SKM-1 treated with dmso at 0.1 percent for 144 hours (cell line): ENCODE results near the gene AMBN.

ENCODE experiments used
- DNase-seq: peaks from one replicate; lab custom pipeline; 2025; ENCODE audit not compliant: unreplicated experiment; lab: John Stamatoyannopoulos, UW

Gene AMBN, protein sequence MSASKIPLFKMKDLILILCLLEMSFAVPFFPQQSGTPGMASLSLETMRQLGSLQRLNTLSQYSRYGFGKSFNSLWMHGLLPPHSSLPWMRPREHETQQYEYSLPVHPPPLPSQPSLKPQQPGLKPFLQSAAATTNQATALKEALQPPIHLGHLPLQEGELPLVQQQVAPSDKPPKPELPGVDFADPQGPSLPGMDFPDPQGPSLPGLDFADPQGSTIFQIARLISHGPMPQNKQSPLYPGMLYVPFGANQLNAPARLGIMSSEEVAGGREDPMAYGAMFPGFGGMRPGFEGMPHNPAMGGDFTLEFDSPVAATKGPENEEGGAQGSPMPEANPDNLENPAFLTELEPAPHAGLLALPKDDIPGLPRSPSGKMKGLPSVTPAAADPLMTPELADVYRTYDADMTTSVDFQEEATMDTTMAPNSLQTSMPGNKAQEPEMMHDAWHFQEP

DNA sequence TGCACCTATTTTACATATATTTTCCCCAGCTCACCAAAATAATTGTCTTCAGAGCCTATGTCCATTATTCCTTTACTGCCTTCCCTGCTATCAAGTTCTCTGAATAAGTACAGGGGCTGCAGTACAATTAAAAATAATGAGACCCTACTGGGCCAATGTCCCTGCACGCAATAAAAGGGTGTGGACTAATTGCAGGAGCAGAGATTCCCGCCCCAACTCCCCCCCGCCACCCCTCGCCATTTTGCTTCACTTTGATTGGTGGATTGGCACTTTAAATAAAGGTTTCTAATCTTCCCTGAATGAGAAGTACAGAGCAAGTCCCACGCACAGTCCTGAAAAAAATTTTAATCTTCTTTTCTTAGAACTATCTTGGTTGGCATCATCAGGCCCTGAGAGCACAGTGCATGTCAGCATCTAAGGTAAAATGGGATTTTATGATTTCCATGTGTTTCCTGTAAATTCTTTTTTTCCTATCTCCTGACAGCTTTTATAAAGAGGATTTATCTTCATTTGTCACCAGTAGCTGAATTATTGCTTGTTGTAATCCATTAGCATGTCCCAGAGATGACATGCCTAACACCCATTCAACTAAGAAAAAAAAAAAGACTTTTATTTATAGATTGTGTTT is at the start of gene AMBN:
TSS of gene AMBN (plus strand) at position 302 of the 628 bp plus-strand sequence. CDS start at position 405, 103 bp downstream.
- DNase-seq = no peak

DNA sequence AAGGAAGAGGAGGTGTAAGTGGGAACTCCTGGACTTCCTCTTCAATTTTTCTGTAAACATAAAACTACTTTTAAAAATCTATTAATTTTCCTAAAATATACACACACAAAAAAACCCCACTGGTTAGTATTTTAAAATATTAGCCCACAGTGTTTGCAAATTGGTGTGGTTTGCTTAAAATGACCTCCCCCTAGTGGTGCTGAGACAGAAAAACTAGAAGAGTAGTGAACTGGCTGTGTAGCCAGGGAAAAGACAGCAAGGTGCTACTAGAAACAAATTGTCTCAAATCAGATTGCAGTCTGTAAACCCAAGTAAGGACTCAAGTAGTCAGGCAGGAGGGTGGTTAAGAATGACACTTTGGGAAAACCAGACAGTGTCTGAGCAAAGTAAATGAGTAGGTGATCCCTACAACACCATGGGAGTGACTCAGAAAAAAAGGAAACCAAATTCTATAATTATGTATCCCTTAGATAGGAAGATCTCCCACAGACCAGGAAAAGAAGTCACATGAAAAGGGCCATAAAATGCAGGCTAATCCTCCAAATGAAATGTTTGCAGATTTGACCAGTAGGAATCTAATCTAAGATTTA is 47.7 kb upstream of the AMBN start:
- DNase-seq = peak; percentile 49

DNA sequence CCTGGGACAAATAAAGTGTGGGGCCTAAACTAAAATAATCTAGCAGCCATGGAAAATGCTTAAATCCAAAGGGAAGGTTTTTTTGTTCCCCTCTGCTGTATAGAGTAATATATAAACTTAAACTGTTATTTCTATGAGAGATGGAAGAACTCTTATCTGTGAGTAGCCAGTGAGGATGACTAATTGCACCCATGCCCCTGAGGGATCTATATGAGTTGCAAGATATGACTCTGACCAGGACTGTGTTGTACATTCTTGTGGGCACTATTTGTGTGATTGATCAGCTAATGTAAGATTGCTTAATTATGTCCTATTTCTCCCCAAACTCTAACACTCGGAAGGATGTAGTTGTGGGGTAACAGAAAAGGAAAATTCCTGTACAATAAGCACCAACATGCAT is 35.2 kb upstream of the AMBN start:
- no peak for DNase-seq

DNA sequence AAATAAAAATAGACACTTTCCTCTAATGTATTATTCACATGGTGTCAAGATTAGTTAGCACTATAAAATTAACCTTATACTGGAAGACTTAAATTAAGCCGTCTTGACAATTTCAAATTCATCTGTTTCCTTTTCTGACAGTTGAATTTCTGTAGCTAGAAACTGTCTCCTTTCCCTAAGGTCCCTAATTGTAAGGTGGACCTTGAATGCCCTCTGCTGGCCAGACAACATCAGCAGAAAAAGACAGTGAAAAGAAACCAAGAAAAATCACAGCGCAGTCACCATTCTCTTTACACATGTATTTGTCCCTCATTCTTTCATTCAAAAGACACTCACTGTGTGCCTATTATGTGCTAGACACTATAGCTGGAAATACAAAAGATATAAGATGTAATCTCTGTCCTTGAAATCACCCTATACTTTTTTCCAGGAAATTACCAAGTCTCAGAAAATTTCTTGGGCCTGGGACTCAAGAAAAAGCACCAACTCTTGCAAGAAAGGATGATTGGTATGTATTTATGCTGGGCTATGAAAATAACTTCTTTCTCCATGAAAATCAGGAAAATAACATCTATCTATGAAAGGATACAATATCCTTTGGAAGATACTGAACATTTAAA is 32.7 kb upstream of the AMBN start:
- peak; percentile 50 for DNase-seq

DNA sequence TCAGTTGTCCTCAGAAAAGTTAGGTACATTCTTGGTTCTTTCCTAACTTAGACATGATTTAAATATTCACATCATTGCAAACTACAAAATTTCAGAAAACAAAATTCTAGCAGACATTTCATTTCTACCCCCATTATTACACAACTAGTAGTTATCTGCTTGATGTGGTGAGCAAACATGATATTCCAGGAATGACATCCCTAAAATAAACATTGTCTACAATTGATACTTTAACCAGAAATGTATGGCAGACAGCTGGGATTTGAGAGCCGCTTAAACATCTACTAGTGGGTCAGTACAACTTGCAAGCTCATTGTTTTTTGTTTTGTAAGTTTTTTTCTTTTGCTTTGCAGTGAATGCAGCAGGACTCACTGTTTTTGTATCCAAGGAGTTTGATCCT is 32.1 kb upstream of the AMBN start:
- no peak for DNase-seq

DNA sequence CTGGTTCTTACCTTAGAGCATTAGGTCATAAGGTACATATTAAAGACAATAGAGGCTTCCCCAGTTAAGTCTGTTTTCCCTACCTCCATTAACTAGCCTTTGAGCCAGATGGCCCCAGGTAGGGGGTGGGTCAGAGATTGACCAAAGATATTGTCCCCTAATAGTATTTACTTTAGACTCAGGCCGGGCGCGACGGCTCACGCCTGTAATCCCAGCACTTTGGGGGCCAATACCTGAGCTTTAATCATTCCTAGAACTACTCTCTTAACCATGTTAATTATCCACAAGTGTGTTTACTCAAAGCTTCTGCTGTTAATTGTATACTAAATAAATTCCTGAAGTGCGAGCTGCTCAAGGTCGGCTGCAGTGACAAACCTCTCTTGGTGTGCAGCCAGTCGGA is 28.0 kb upstream of the AMBN start:
- DNase-seq = no peak

DNA sequence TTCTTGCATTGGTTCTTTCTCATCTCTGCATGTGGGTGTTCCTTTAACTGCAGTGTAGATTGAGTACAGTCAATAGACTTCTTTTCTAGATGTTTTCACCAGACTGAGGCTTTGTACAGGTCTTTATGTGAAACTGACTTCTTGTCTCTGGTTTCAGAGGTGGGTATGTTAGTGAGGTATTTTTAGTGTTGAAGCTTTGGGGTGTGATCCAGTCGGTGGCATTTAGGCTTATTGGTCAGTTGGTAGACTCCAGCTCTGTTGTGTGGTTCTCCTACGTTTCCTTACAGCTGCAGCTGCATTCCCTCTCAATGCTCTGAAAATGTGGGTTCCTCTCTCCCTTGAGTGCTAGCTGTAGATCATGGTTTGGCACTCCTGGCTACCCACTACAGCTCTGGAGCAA is 21.3 kb upstream of the AMBN start:
- no peak for DNase-seq

DNA sequence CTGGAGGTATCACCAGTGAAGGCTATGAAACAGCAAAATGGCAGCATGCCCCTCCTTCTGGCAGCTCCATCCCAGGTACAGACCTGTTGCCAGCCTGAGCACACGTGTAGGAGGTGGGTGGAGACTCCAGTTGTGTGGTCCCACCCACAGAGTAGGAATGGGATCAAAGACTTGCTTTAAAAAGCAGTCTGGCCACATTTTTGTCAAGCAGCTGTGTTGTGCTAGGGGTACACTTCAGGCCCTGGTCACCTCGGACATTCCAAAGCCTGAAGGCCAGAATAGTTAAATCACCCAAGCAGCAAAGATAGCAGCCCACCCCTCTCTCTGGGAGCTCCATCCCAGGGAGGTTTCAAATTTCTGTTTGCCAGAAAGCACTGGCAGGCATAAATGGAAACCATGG is 20.3 kb upstream of the AMBN start:
- DNase-seq = no peak

DNA sequence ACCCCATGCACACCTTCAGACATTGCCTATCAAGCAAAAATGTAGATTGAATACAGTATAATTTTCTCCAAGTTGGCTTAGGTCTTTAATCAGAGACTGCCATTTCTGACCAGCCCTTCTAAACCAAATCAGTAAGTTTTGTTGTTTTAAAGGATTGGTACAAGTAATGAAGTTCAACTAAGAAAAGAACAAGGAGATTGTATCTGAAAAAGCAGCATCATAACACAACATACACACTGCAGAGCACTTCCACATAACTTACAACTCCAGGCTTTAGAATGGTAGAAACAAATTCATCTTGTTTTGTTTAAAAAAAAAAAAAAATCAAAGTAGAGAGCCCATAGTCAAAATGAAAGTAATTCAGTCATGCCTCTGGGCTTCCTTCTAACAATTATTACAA is 16.1 kb upstream of the AMBN start:
- DNase-seq = no peak

DNA sequence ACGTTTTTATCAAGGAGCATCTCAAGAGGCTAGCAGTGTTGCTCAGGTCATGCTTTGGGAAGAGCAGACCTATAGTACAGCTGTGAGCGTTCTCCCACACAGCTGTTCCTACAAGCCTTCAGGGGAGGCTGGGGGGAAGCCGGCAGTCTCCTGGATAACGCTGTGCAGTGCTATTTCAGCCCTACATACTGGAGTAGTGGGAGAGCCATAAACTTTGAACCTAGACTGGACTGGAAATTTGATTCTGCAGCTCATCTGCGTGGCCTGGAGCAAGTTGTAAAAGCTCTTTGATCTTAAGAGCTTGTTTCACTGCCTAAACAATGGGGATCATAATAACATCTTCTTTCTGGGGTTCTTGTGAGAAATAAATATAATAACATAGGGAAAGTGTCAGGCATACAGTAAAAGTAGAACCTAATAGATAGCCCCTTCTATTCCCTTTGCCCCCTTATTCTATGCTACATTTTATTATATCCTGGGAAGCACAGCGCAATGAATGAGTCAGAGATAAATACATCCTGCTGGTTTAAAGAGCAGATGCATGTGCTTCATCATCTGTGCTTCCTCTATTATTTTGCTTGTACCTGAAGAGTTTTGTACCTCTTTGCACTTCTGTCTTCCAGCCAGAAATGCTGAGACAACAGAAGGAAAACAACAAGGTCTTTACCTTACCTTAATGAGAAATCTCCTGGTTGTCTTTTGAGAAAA is 14.7 kb upstream of the AMBN start:
- DNase-seq = no peak

DNA sequence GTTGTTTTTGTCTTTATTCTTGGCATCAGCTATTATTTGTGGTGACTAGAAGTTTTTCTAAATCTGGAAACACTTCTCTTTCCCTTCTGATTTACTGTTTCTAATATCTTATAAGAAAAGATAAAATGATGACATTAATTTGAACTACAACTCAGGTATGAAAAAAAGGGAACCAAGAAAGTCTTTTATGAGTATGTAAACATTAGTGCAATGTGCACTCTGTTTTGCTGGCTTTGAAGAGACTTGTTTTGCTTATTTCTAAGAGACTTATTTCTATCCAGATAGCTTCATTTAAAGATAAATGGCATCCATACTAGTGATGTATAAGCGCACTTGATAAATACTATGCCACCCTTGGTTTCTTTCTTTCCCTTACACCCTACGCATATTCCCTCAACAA is 10.1 kb upstream of the AMBN start:
- no peak for DNase-seq

DNA sequence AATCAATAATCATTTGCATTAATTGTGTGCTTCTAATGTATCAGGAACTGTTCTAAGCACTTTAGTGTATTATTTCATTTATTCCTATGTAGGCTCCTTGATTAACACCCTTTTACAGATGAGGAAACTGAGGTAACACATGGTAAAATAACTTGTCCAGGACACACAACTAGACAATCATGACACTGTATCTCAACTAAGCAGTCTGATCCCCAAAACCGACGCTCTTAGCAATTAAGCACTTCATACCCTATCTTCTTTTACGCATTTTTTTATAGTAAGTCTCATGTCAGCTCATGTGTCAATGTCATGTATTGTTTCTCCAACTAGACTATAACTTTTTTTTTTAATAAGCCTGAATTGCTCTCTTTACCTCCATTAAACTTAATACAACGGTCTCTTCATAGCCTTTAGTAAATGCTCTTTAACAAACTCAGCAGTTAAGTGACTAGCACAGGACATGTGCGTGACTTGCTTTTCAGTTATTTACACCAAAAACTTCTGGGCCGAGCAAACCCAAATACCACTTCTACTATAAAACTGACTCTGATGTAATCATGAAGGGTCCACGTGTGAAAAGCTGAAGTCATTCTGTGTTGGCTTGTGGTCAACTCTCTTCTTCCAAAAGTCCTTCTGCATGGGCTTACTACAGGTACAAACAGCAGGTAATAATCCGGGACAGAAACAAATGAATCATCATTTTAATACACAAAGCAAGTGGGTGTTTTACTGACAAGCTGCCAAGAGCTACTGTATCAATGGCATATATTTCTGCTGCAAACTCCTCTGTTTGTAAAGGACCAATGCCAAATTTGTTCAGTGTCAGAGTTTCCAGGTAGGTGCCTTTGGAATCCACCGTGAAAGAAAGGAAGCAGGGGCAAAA is 7.9 kb upstream of the AMBN start:
- no peak for DNase-seq

DNA sequence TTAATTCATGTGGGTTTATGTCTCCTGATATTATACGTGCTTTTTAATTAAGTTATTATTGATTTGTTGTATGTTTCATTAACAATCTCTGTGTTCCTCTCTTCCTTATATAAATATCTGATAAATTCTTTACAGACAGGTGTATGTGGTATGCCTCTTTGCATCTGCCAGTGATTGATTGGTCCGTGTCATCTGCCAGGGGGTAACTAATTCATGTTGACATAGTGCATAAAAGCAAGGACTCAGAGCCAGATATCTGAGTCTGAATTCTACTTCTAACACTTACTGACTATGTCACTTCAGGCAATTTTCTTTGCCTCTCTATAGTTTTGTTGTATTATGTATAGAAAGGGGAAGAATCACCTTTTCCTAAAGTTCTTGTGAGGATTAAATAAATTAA is 5.2 kb upstream of the AMBN start:
- no peak for DNase-seq

DNA sequence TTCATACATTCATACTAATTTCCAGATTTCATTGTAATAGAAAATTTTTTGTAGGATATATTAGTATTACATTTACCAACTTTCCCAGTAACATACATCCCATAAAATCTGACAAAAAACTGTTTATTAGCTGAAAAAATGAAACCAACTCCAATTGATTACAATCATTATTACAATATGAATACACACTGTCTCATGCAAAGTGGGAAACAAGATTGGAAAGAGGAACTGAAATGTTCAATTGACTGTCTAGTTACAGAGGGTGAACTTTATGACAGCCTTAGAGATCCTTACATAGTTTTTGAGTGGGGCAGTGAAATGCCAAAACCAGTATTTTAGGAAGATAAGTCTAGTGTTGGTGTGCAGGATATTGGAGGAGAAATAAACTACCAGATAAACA is 2.3 kb upstream of the AMBN start:
- DNase-seq = no peak

DNA sequence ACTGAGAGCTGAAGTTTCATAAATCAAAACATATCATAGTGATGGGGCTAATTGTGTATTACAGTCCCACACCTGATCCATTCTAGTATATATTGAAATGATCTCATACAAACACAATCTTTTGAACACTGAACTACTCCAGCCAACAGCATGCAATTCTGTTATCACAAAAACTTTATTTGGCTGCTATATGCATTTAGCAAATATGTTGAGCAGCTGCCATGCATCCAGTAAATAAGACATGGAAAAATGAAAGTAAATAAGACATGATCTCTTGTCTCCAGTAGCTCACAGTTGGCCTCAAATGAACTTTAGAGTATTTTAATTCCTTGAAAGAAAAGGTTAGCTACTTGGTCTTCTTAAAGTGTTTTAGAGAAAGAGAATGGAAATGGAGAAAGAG is 2.1 kb downstream of the AMBN start:
- DNase-seq = no peak

DNA sequence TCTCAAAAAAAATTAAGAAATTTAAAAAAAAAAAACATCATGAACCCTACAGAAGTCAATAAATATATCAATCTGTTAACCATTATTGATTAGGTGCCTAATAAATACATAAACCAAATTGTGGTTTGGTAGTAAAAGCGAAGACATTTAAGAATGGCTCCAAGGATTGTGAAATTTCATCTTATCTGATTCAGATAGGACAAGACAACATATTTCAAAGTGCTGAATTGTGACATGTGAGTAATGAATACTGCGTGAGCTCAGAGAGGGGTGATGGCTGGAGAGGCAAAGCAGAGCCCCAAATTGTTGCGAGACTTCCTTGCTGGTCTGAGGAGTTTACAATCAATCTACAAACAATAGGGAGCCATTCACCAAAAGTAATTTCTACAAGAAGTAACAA is 8.2 kb downstream of the AMBN start:
- no peak for DNase-seq

DNA sequence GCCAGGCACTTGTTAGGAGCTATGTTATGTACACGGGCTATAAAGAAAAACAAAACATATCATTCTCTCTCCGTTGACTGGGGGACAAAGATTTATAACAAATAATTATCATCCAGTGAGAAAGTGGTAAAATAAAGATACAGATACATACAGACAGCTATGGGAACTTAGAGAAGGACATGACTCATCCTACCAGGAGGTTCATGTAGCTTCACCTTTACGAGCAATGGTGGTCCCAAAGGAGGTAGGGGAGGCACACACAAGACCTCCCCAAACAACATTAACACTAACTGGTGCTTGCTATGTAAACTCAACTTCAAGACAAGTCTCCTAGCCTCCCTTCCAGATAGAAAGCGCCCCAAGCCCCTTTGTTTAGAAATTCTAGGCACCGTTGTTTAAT is 8.9 kb downstream of the AMBN start:
- no peak for DNase-seq

DNA sequence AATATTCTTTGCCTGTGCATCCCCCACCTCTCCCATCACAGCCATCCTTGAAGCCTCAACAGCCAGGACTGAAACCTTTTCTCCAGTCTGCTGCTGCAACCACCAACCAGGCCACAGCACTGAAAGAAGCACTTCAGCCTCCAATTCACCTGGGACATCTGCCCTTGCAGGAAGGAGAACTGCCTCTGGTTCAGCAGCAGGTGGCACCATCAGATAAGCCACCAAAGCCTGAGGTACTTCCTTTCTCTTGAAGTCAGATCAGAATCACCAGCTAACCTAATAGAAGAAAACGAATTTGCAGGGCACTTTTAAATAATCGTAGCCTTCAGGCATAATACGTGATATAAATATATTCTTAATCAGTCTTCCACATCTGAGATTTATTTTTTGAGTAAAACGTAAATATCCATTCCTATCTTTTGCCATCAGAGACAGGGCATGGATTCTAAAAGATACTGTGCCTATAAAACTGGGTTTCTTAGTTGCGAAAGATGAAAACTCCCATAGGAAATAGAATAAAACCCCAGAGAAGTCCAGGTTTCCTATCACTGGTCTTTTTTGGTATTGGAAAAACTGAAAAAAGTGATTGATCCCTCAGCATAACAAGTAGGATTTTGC is 9.5 kb downstream of the AMBN start:
- peak; percentile 74 for DNase-seq

DNA sequence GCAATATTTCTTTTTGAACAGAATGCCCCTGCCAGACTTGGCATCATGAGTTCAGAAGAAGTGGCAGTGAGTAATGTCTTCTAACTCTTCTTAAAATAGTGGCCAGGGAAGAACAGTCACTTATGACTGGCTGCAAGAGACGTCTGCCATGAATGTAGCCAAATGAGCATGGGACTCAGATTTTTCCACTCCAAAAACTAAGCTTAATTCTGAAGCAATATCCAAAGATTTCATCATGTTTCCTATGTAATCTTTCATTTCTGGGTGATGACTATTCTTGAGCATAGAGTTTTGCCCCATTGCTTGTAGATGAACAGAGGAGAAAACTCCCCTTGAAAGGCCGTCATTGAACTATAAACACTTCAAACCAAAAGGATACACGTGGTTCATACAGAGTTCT is 11.8 kb downstream of the AMBN start:
- DNase-seq = no peak

DNA sequence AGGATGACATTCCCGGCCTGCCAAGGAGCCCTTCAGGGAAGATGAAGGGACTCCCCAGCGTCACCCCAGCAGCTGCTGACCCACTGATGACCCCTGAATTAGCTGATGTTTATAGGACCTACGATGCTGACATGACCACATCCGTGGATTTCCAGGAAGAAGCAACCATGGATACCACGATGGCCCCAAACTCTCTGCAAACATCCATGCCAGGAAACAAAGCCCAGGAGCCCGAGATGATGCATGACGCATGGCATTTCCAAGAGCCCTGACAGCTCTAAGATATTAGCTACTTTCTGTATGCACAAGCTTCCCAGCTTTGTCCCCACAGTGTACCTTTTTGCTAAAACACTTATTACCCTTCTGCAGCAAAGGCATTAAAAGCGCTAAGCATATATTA is 14.4 kb downstream of the AMBN start:
- DNase-seq = no peak
